ENCODE data around the gene GBE1.

GBE1 gene

GRCh38 chr3:81565041-81565440, 196.4 kb downstream of the GBE1 start:
- in situ Hi-C loops (cut with MboI; ENCODE audit: low pct_unique_long_range_greater_than_20kb, low sequenced_read_pairs), result no loop called here
- no peak for DNase-seq

- no peak for DNase-seq
- in situ Hi-C loops (cut with MboI; ENCODE audit: low pct_unique_long_range_greater_than_20kb, low sequenced_read_pairs), result no loop called here
These were observed 203.3 kb downstream of the GBE1 start for GRCh38 chr3:81558106-81558505.

GRCh38 chr3:81554801-81555200, 206.6 kb downstream of the GBE1 start:
- in situ Hi-C loops (cut with MboI; ENCODE audit: low pct_unique_long_range_greater_than_20kb, low sequenced_read_pairs), result no loop called here
- no peak for DNase-seq

- DNase-seq, result peak; percentile 28
- in situ Hi-C loops (cut with MboI; ENCODE audit: low pct_unique_long_range_greater_than_20kb, low sequenced_read_pairs), result no loop called here
These were observed 207.1 kb downstream of the GBE1 start for GRCh38 chr3:81554388-81554787.

- in situ Hi-C loops (cut with MboI; ENCODE audit: low pct_unique_long_range_greater_than_20kb, low sequenced_read_pairs), result no loop called here
- no peak for DNase-seq
These were observed 211.0 kb downstream of the GBE1 start for GRCh38 chr3:81550415-81550814.

- in situ Hi-C loops (cut with MboI; ENCODE audit: low pct_unique_long_range_greater_than_20kb, low sequenced_read_pairs), result no loop called here
- DNase-seq, result no peak
These were observed 211.6 kb downstream of the GBE1 start for GRCh38 chr3:81549831-81550230.

GRCh38 chr3:81549388-81549787, 212.1 kb downstream of the GBE1 start:
- in situ Hi-C loops (cut with MboI; ENCODE audit: low pct_unique_long_range_greater_than_20kb, low sequenced_read_pairs), result no loop called here
- no peak for DNase-seq

GRCh38 chr3:81545572-81545971, 215.9 kb downstream of the GBE1 start:
- in situ Hi-C loops (cut with MboI; ENCODE audit: low pct_unique_long_range_greater_than_20kb, low sequenced_read_pairs), result no loop called here
- no peak for DNase-seq

GRCh38 chr3:81544385-81544784, 217.1 kb downstream of the GBE1 start:
- DNase-seq, result no peak
- in situ Hi-C loops (cut with MboI; ENCODE audit: low pct_unique_long_range_greater_than_20kb, low sequenced_read_pairs), result no loop called here

GRCh38 chr3:81540787-81541186, 220.7 kb downstream of the GBE1 start:
- in situ Hi-C loops (cut with MboI; ENCODE audit: low pct_unique_long_range_greater_than_20kb, low sequenced_read_pairs), result no loop called here
- no peak for DNase-seq

GRCh38 chr3:81531846-81532245, 229.6 kb downstream of the GBE1 start:
- DNase-seq, result no peak
- in situ Hi-C loops (cut with MboI; ENCODE audit: low pct_unique_long_range_greater_than_20kb, low sequenced_read_pairs), result no loop called here

- in situ Hi-C loops (cut with MboI; ENCODE audit: low pct_unique_long_range_greater_than_20kb, low sequenced_read_pairs), result no loop called here
- DNase-seq, result no peak
These were observed 230.2 kb downstream of the GBE1 start for GRCh38 chr3:81531263-81531662.

GRCh38 chr3:81530180-81530939, 231.1 kb downstream of the GBE1 start:
- DNase-seq, result no peak
- in situ Hi-C loops (cut with MboI; ENCODE audit: low pct_unique_long_range_greater_than_20kb, low sequenced_read_pairs), result no loop called here

GRCh38 chr3:81521855-81522254, 239.6 kb downstream of the GBE1 start:
- in situ Hi-C loops (cut with MboI; ENCODE audit: low pct_unique_long_range_greater_than_20kb, low sequenced_read_pairs), result no loop called here
- no peak for DNase-seq

- no peak for DNase-seq
- in situ Hi-C loops (cut with MboI; ENCODE audit: low pct_unique_long_range_greater_than_20kb, low sequenced_read_pairs), result no loop called here
These were observed 242.5 kb downstream of the GBE1 start for GRCh38 chr3:81518945-81519344.

GRCh38 chr3:81516042-81516441, 245.4 kb downstream of the GBE1 start:
- in situ Hi-C loops (cut with MboI; ENCODE audit: low pct_unique_long_range_greater_than_20kb, low sequenced_read_pairs), result no loop called here
- DNase-seq, result no peak

GRCh38 chr3:81513591-81513990, 247.9 kb downstream of the GBE1 start:
- in situ Hi-C loops (cut with MboI; ENCODE audit: low pct_unique_long_range_greater_than_20kb, low sequenced_read_pairs), result no loop called here
- no peak for DNase-seq

- DNase-seq, result no peak
- in situ Hi-C loops (cut with MboI; ENCODE audit: low pct_unique_long_range_greater_than_20kb, low sequenced_read_pairs), result no loop called here
These were observed 258.4 kb downstream of the GBE1 start for GRCh38 chr3:81503026-81503425.

GRCh38 chr3:81502236-81502635, 259.2 kb downstream of the GBE1 start:
- no peak for DNase-seq
- in situ Hi-C loops (cut with MboI; ENCODE audit: low pct_unique_long_range_greater_than_20kb, low sequenced_read_pairs), result no loop called here

GRCh38 chr3:81500039-81500438, 261.4 kb downstream of the GBE1 start:
- in situ Hi-C loops (cut with MboI; ENCODE audit: low pct_unique_long_range_greater_than_20kb, low sequenced_read_pairs), result no loop called here

GRCh38 chr3:81497572-81498251, 263.7 kb downstream of the GBE1 start:
- in situ Hi-C loops (cut with MboI; ENCODE audit: low pct_unique_long_range_greater_than_20kb, low sequenced_read_pairs), result no loop called here
- DNase-seq, result no peak

More at GRCh38 chr3:81500039-81500438, 261.4 kb downstream of the GBE1 start:
- DNase-seq, result no peak
